ENCODE results near the gene SMARCC2. TPM values are rescaled to one million over a fixed set of nuclear protein-coding genes. Genes with fewer than 3 reads are reported as not detected.

The SMARCC2 gene
- total and polyA plus RNA-seq, 2 of the 13 experiments (the other 11 are each of a cell fraction or from before 2014, with no cell fraction given), result 21.3 to 24.1 TPM

DNA sequence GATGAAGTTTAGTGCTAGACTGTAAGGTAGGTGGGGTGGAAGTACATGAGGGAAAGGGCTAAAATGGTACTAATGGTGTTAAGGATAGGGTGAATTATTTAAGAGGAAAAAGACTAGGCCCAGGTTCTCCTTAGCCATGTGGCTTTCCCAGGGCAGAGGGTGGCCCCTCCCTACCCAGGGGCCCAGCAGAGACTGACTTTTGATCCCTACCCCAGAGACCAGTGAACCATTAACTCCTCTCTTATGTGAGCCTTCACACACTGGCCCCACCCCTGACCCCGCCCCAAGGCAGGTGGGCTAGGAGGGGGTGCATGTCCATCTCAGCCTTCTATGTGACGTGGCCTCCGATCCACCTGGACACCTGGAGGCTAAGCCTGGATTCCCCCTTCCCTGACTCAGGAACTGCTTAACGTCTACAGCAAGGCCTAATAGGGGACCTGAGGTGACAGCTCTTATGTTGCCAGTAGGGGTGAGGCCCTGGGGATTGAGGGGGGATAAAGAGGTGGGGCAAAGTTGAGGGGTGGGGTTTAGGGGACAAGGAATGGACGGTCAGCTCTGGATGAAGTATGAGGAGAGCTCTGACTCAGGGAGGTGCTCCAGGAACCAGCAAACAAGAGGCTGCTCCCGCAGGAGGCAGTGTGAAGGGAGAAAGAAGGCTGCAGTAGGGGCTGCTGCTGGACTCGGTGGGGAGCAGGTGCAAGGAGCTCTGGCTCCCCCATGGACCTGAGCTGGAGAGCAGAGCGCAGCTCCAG lies 41.3 kb upstream of the SMARCC2 start (continued):
- TF ChIP-seq DNMT3B (CRISPR knock-in tag; conservative IDR thresholded peaks at IDR 0.05), result peak; percentile 48; the same call in 1 of the 2 replicates
- no peak; the same call in 1 of the 2 replicates for TF ChIP-seq MXD4 (CRISPR knock-in tag; IDR thresholded peaks at IDR 0.05)
- TF ChIP-seq, protein P1, sequence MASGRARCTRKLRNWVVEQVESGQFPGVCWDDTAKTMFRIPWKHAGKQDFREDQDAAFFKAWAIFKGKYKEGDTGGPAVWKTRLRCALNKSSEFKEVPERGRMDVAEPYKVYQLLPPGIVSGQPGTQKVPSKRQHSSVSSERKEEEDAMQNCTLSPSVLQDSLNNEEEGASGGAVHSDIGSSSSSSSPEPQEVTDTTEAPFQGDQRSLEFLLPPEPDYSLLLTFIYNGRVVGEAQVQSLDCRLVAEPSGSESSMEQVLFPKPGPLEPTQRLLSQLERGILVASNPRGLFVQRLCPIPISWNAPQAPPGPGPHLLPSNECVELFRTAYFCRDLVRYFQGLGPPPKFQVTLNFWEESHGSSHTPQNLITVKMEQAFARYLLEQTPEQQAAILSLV (CRISPR knock-in tag; IDR thresholded peaks at IDR 0.05; ENCODE audit: borderline replicate concordance), result no peak
- TF ChIP-seq TAF1 (CRISPR knock-in tag; IDR thresholded peaks at IDR 0.05), result peak; percentile 57
- no peak for TF ChIP-seq BCLAF1 (IDR thresholded peaks at IDR 0.05)
- TF ChIP-seq, protein P2, sequence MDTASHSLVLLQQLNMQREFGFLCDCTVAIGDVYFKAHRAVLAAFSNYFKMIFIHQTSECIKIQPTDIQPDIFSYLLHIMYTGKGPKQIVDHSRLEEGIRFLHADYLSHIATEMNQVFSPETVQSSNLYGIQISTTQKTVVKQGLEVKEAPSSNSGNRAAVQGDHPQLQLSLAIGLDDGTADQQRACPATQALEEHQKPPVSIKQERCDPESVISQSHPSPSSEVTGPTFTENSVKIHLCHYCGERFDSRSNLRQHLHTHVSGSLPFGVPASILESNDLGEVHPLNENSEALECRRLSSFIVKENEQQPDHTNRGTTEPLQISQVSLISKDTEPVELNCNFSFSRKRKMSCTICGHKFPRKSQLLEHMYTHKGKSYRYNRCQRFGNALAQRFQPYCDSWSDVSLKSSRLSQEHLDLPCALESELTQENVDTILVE (CRISPR knock-in tag; IDR thresholded peaks at IDR 0.05), result no peak
- TF ChIP-seq, protein P3, sequence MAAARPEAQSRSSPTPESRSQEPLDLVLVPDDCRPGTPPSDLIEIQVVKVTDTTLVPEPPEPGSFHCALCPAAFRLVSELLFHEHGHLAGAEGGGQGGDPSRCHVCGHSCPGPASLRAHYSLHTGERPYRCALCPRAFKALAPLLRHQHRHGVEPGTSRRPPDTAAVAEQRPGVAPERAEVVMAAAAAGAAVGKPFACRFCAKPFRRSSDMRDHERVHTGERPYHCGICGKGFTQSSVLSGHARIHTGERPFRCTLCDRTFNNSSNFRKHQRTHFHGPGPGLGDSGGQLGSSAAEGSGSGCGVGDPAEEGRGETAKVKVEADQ (CRISPR knock-in tag; IDR thresholded peaks at IDR 0.05; ENCODE audit: borderline replicate concordance), result peak; percentile 58; the same call in 1 of the 2 replicates
- TF ChIP-seq, protein P4, sequence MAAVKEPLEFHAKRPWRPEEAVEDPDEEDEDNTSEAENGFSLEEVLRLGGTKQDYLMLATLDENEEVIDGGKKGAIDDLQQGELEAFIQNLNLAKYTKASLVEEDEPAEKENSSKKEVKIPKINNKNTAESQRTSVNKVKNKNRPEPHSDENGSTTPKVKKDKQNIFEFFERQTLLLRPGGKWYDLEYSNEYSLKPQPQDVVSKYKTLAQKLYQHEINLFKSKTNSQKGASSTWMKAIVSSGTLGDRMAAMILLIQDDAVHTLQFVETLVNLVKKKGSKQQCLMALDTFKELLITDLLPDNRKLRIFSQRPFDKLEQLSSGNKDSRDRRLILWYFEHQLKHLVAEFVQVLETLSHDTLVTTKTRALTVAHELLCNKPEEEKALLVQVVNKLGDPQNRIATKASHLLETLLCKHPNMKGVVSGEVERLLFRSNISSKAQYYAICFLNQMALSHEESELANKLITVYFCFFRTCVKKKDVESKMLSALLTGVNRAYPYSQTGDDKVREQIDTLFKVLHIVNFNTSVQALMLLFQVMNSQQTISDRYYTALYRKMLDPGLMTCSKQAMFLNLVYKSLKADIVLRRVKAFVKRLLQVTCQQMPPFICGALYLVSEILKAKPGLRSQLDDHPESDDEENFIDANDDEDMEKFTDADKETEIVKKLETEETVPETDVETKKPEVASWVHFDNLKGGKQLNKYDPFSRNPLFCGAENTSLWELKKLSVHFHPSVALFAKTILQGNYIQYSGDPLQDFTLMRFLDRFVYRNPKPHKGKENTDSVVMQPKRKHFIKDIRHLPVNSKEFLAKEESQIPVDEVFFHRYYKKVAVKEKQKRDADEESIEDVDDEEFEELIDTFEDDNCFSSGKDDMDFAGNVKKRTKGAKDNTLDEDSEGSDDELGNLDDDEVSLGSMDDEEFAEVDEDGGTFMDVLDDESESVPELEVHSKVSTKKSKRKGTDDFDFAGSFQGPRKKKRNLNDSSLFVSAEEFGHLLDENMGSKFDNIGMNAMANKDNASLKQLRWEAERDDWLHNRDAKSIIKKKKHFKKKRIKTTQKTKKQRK (IDR thresholded peaks at IDR 0.05; ENCODE audit: low read length), result no peak
- TF ChIP-seq HNF4G (IDR thresholded peaks at IDR 0.05; ENCODE audit: borderline replicate concordance, low read depth, low read length), result peak; percentile 83
- no peak for TF ChIP-seq HNF4G (CRISPR knock-in tag; IDR thresholded peaks at IDR 0.05; ENCODE audit: borderline replicate concordance, low read depth)
- no peak for TF ChIP-seq GABPA (IDR thresholded peaks at IDR 0.05; ENCODE audit: low read depth, low read length)
- peak; percentile 35; the same call in 1 of the 2 replicates for TF ChIP-seq GABPA (CRISPR knock-in tag; IDR thresholded peaks at IDR 0.05; ENCODE audit: low read depth)
- 0 out of 2 replicates have a peak, but pooled peaks have one; percentile 37 for TF ChIP-seq ZC3H13 (CRISPR knock-in tag; IDR thresholded peaks at IDR 0.05)
- TF ChIP-seq ZNF512B (CRISPR knock-in tag; IDR thresholded peaks at IDR 0.05; ENCODE audit: borderline replicate concordance), result no peak
